ENCODE results near the gene RPL13A.
A peak's percentile ranks its signal among the peaks of the same experiment; 100 is the strongest.

Gene RPL13A

DNA sequence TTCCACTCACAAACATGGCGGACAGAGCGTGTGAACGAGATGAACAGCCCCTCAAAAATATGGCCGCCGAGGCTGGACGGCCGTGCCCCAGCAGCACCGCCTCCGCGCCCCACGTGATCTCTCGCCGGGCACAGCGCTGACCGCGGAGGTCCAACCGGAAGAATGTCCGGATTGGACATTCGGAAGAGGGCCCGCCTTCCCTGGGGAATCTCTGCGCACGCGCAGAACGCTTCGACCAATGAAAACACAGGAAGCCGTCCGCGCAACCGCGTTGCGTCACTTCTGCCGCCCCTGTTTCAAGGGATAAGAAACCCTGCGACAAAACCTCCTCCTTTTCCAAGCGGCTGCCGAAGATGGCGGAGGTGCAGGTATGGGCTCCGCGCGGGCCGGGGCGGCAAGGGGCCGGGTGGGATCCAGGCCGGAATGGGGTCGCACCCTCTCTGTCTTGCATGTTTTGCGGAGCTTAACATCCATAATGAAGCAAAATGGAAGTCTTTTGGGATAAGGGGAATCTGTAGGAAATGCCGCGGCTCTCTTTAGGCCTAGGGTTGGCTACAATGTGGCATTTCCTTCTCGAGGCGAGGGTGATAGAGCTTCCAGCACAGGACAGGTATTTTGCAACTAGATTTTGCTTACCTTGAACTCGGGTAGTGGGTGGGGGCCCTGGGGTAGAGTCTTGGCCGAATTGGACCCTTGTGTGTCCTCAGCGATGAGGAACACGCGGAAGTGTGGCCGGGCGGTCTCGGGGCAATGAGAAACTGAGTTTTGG lies at the start of gene RPL13A:
Gene RPL13A, plus strand, starts transcription at position 332 of the 769 bp plus-strand sequence. Its CDS starts 22 bp downstream, at position 354.
- in situ Hi-C loops (cut with HindIII; ENCODE audit: low sequenced_read_pairs): no loop called here
- peak within 1 kb of the TSS; percentile 86 for H3K4me3 ChIP-seq (ENCODE audit: low read depth, low read length)
- TF ChIP-seq, protein P1, sequence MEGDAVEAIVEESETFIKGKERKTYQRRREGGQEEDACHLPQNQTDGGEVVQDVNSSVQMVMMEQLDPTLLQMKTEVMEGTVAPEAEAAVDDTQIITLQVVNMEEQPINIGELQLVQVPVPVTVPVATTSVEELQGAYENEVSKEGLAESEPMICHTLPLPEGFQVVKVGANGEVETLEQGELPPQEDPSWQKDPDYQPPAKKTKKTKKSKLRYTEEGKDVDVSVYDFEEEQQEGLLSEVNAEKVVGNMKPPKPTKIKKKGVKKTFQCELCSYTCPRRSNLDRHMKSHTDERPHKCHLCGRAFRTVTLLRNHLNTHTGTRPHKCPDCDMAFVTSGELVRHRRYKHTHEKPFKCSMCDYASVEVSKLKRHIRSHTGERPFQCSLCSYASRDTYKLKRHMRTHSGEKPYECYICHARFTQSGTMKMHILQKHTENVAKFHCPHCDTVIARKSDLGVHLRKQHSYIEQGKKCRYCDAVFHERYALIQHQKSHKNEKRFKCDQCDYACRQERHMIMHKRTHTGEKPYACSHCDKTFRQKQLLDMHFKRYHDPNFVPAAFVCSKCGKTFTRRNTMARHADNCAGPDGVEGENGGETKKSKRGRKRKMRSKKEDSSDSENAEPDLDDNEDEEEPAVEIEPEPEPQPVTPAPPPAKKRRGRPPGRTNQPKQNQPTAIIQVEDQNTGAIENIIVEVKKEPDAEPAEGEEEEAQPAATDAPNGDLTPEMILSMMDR (IDR thresholded peaks at IDR 0.05; ENCODE audit: low read depth, low read length): no peak
- peak; percentile 100 for DNase-seq (ENCODE audit: low read depth, low spot score)

DNA sequence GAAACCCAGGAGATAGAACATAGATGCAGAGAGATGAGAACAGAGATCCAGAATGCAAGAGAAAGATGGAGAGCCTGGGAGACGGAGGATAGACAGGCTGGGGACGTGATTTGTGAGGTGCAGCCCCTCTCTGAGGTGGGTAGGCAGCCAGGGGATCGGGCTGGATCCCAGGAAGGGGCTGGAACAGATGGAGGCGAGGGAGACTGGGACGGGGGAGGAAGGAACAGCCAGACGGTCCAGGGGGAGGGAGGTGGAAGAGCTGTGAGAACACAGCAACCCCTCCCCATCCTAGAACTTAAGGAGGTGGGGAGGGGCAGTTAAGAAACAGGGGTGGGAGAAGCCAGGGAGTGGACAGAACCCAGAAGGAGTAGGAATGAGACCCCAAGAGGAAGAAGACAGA lies 49.1 kb upstream of the RPL13A start:
- in situ Hi-C loops (cut with HindIII; ENCODE audit: low sequenced_read_pairs): no loop called here
- DNase-seq (ENCODE audit: low read depth, low spot score): no peak
- no peak overlapping the region for H3K4me3 ChIP-seq (ENCODE audit: low read depth, low read length)
- TF ChIP-seq, protein P1 (IDR thresholded peaks at IDR 0.05; ENCODE audit: low read depth, low read length): no peak

DNA sequence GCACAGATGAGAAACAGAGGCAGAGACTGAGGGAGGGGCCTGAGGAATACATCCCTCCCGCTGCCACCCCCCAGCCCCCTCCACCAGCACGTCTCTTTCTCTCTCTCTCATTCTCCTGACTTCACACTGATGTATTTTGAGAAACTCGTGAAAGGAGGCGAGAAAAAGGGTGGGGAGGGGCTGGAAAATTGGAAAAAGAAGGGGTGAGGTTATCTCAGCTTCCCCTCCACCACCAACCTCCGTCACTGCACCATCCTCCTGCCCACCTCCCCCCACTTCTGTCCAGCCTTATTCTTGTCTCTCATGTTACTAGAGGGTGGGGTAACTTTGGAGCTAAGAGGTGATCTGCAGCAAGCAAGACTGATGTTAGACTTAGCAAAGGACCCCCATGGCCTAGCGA lies 47.6 kb upstream of the RPL13A start:
- DNase-seq (ENCODE audit: low read depth, low spot score): no peak
- no peak overlapping the region for H3K4me3 ChIP-seq (ENCODE audit: low read depth, low read length)
- TF ChIP-seq, protein P1 (IDR thresholded peaks at IDR 0.05; ENCODE audit: low read depth, low read length): no peak
- in situ Hi-C loops (cut with HindIII; ENCODE audit: low sequenced_read_pairs): no loop called here

DNA sequence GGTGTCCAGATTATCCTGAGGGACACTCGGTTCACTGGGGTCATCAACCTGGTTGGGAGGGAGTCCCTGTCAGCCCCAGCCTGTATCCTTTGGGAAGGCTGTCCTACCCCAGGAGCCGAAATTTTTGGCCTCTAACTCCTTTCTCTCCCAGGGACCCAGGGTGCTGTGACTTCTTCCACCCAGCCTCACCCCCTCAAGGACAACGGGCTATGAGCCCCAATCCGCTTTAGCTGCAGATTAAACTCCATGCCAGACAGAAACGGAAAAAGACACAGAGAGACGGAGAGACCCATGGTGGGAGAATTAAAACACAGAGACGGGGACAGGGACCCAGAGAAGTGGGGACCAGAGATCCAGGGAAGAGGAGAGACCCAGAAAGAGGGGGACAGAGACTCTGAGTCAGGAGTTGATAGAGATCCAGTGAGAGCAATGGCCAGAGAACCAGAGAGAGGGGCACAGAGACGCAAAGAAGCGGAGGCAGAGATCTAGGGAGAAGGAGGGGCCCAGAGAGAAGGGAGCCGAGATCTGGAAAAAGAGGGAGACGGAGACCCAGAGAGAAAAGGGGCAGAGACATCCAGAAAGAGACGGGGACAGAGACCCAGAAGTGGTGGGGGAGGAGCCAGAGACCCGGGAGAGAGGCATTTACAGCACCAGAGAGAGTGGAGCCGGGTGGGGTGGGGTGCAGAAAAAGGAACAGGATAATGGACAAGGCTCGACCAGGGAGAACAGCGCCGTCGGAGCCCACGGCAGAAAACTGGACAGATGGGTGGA lies 46.8 kb upstream of the RPL13A start:
- no peak for DNase-seq (ENCODE audit: low read depth, low spot score)
- H3K4me3 ChIP-seq (ENCODE audit: low read depth, low read length): no peak overlapping the region
- TF ChIP-seq, protein P1 (IDR thresholded peaks at IDR 0.05; ENCODE audit: low read depth, low read length): no peak
- in situ Hi-C loops (cut with HindIII; ENCODE audit: low sequenced_read_pairs): no loop called here

DNA sequence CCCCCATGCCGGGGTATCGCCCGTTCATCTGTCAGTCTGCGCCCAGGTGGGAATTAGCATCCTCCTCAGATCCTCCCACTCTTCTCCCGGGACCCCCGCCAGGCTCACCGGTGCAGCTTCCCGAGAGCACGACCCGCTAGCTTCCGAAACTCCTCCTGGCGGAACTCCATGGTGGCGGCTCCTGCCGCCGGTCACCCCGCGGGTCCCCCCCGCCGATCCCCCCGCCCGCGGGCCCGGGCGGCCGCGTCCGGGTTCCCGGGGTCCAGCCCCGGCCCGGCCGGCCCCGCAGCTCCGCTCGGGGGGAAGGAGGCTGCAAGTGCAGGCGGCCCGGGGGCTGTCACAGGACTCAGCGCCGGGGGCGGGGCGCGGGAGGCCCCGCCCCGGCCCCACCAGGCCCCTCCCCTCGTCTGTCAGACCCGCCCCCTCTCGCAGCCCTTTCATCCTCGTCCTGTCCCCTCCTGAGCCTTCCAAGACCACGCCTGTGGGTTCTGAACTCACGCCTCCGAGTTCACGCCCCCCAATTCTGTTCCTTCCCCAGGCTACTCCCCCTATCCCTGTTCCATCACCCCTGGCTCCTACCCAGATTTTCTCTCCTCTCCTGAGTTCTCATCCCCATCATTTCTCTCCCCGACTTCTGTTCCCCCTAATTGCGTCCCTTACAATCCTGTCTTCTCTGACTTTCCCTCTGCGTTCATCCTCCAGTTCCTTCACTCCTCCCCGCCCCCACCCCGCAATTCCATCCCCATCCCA lies 46.0 kb upstream of the RPL13A start, which contains the start of gene SLC17A7:
Gene SLC17A7, minus strand, starts transcription at position 318 of the 750 bp plus-strand sequence. Its CDS starts 148 bp downstream, at position 170.
- no peak for DNase-seq (ENCODE audit: low read depth, low spot score)
- TF ChIP-seq, protein P1 (IDR thresholded peaks at IDR 0.05; ENCODE audit: low read depth, low read length): no peak
- no peak within 1 kb of the TSS for H3K4me3 ChIP-seq (ENCODE audit: low read depth, low read length)
- in situ Hi-C loops (cut with HindIII; ENCODE audit: low sequenced_read_pairs): no loop called here

DNA sequence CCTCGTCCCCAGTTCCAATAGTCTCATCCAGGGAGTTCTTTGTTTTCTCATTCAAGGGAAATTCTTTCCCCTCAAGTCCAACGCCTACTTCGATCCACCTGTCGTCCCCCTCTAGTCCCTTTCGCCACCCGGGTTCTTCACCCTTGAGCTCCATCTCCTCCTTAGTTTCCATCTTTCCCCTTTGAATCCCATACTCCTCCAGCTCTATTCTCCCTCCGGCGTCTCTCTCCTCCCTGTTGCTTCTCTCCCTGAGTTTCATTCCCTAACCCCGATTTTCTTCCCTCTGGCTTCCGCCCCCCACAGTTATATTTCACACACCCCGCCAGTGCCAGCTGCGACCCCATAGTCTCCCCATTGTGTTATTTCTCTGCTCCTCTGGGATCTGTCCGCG lies 45.5 kb upstream of the RPL13A start:
- in situ Hi-C loops (cut with HindIII; ENCODE audit: low sequenced_read_pairs): no loop called here
- no peak for DNase-seq (ENCODE audit: low read depth, low spot score)
- no peak overlapping the region for H3K4me3 ChIP-seq (ENCODE audit: low read depth, low read length)
- TF ChIP-seq, protein P1 (IDR thresholded peaks at IDR 0.05; ENCODE audit: low read depth, low read length): no peak

Data from astrocyte of the spinal cord (primary cell).